ENCODE results near the gene CDH22. TPM values are rescaled to one million over a fixed set of nuclear protein-coding genes. Genes with fewer than 3 reads are reported as not detected.

CDH22 gene
- total RNA-seq, 1 experiment from 2014 or later = 0.11 TPM

Other genes starting within 250 kb of the CDH22 start
- gene NCOA5, start 218.5 kb downstream of the CDH22 start, total RNA-seq (2014; rRNA removed) = 21.7 and 30.0 TPM in 2 replicates
- gene CD40, start 190.2 kb downstream of the CDH22 start, total RNA-seq (2014; rRNA removed) = 1.2 and 2.6 TPM in 2 replicates
- gene ELMO2, start 98.1 kb upstream of the CDH22 start, total RNA-seq (2014; rRNA removed) = 26.9 and 33.8 TPM in 2 replicates
- 0.11 TPM in 1 of 2 replicates, not detected in the other for gene ZNF334, start 205.1 kb upstream of the CDH22 start, total RNA-seq (2014; rRNA removed)
- not detected in 2 replicates for gene OCSTAMP, start 242.2 kb upstream of the CDH22 start, total RNA-seq (2014; rRNA removed)

Measured in LHCN-M2 (cell line).